ENCODE data around the gene GP2.

The GP2 gene

GRCh38 chr16:20308266-20308665 is 19.0 kb downstream of the GP2 start:
- no peaks in the 10 kb centered on the region for H3K4me1 ChIP-seq (ENCODE audit: low read depth, poor library complexity, severe bottlenecking)
- no peak overlapping the region for H3K9ac ChIP-seq
- no peak overlapping the region for H3K27ac ChIP-seq
- H4K20me1 ChIP-seq (ENCODE audit: insufficient read depth): no peaks in the 10 kb centered on the region
- no peaks in the 10 kb centered on the region for H3K27me3 ChIP-seq (ENCODE audit: insufficient read depth, low read depth)
- no peak overlapping the region for H3K4me3 ChIP-seq (IDR thresholded peaks at IDR 0.05; ENCODE audit: insufficient read depth, low read depth, low read length)
- H3K4me2 ChIP-seq: no peak overlapping the region
- TF ChIP-seq CTCF (conservative IDR thresholded peaks at IDR 0.05; ENCODE audit: low read depth, low read length): no peak
- H2AFZ ChIP-seq (ENCODE audit: low read depth): no peak overlapping the region
- no peaks in the 10 kb centered on the region for H3K79me2 ChIP-seq (ENCODE audit: insufficient read depth, low read depth)
- no peaks in the 10 kb centered on the region for H3K36me3 ChIP-seq (ENCODE audit: insufficient read depth)

GRCh38 chr16:20307791-20308190 is 19.5 kb downstream of the GP2 start:
- no peaks in the 10 kb centered on the region for H3K79me2 ChIP-seq (ENCODE audit: insufficient read depth, low read depth)
- no peak overlapping the region for H3K4me3 ChIP-seq (IDR thresholded peaks at IDR 0.05; ENCODE audit: insufficient read depth, low read depth, low read length)
- H3K27ac ChIP-seq: no peak overlapping the region
- H3K4me2 ChIP-seq: no peak overlapping the region
- H3K9ac ChIP-seq: no peak overlapping the region
- H3K36me3 ChIP-seq (ENCODE audit: insufficient read depth): no peaks in the 10 kb centered on the region
- no peaks in the 10 kb centered on the region for H4K20me1 ChIP-seq (ENCODE audit: insufficient read depth)
- H2AFZ ChIP-seq (ENCODE audit: low read depth): no peak overlapping the region
- H3K27me3 ChIP-seq (ENCODE audit: insufficient read depth, low read depth): no peaks in the 10 kb centered on the region
- no peaks in the 10 kb centered on the region for H3K4me1 ChIP-seq (ENCODE audit: low read depth, poor library complexity, severe bottlenecking)
- TF ChIP-seq CTCF (conservative IDR thresholded peaks at IDR 0.05; ENCODE audit: low read depth, low read length): no peak

- Histone ChIP-seq H3K27me3 (ENCODE audit: insufficient read depth, low read depth) (no peaks in the 10 kb centered on the region), H2AFZ (ENCODE audit: low read depth) (no peak overlapping the region), H3K27ac (no peak overlapping the region), H3K4me2 (no peak overlapping the region), H4K20me1 (ENCODE audit: insufficient read depth) (no peaks in the 10 kb centered on the region), H3K9ac (no peak overlapping the region), H3K4me3 (IDR thresholded peaks at IDR 0.05; ENCODE audit: insufficient read depth, low read depth, low read length) (no peak overlapping the region), H3K36me3 (ENCODE audit: insufficient read depth) (no peaks in the 10 kb centered on the region), H3K79me2 (ENCODE audit: insufficient read depth, low read depth) (no peaks in the 10 kb centered on the region), H3K4me1 (ENCODE audit: low read depth, poor library complexity, severe bottlenecking) (no peaks in the 10 kb centered on the region)
- no peak for TF ChIP-seq CTCF (conservative IDR thresholded peaks at IDR 0.05; ENCODE audit: low read depth, low read length)
Measured at GRCh38 chr16:20307240-20307671, 20.1 kb downstream of the GP2 start.

- H3K9ac ChIP-seq: no peak overlapping the region
- H2AFZ ChIP-seq (ENCODE audit: low read depth): no peak overlapping the region
- H3K79me2 ChIP-seq (ENCODE audit: insufficient read depth, low read depth): no peaks in the 10 kb centered on the region
- H3K4me2 ChIP-seq: no peak overlapping the region
- H4K20me1 ChIP-seq (ENCODE audit: insufficient read depth): no peaks in the 10 kb centered on the region
- no peak overlapping the region for H3K4me3 ChIP-seq (IDR thresholded peaks at IDR 0.05; ENCODE audit: insufficient read depth, low read depth, low read length)
- no peaks in the 10 kb centered on the region for H3K4me1 ChIP-seq (ENCODE audit: low read depth, poor library complexity, severe bottlenecking)
- H3K36me3 ChIP-seq (ENCODE audit: insufficient read depth): no peaks in the 10 kb centered on the region
- no peaks in the 10 kb centered on the region for H3K27me3 ChIP-seq (ENCODE audit: insufficient read depth, low read depth)
- no peak overlapping the region for H3K27ac ChIP-seq
- no peak for TF ChIP-seq CTCF (conservative IDR thresholded peaks at IDR 0.05; ENCODE audit: low read depth, low read length)
Measured at GRCh38 chr16:20306401-20306800, 20.9 kb downstream of the GP2 start.
